ENCODE measurements around the gene RBM47.

The RBM47 gene

DNA sequence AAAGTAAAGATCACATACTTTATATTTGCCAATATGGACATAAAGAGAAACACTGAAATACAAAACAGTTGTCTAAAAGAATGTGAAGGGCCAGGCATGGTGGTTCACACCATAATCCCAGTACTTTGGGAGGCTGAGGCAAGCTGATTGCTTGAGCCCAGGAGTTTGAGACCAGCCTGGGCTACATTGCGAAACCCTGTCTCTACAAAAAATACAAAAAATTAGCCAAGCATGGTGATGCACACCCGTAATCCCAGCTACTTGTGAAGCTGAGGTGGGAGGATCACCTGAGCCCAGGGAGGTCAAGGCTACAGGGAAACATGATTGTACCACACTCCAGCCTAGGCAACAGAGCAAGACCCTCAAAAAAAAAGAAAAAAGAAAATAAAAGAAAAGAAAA is 11.8 kb downstream of the RBM47 start:
- no peaks in the 10 kb centered on the region for H3F3A ChIP-seq (ENCODE audit: insufficient read depth)
- H3K27me3 ChIP-seq (ENCODE audit: low read length) = no peaks in the 10 kb centered on the region
- no peak overlapping the region for H3K27ac ChIP-seq (ENCODE audit: low read depth, low read length)
- no peak overlapping the region for H3K4me3 ChIP-seq (ENCODE audit: insufficient read depth, low read length, poor library complexity, severe bottlenecking)
- H3K4me2 ChIP-seq (ENCODE audit: low read depth, low read length, poor library complexity, severe bottlenecking) = no peak overlapping the region
- no peaks in the 10 kb centered on the region for H3K9me2 ChIP-seq (replicated peaks; ENCODE audit: insufficient read depth, low read length)
- no peak overlapping the region for H3K9ac ChIP-seq (ENCODE audit: low read length)
- TF ChIP-seq EZH2phosphoT487 (conservative IDR thresholded peaks at IDR 0.05; ENCODE audit: low read length) = no peak
- no peak for TF ChIP-seq CTCF (IDR thresholded peaks at IDR 0.05; ENCODE audit: insufficient read depth, low read length, poor library complexity, severe bottlenecking)
- H3K79me2 ChIP-seq (ENCODE audit: insufficient read depth, low read length) = no peaks in the 10 kb centered on the region
- H3K36me3 ChIP-seq (ENCODE audit: low read length) = no peaks in the 10 kb centered on the region
- H2AFZ ChIP-seq (ENCODE audit: low read depth, low read length, severe bottlenecking) = no peak overlapping the region
- H4K20me1 ChIP-seq (ENCODE audit: low read depth, low read length) = no peaks in the 10 kb centered on the region
- no peaks in the 10 kb centered on the region for H3K9me3 ChIP-seq (ENCODE audit: insufficient read depth, low read length)

DNA sequence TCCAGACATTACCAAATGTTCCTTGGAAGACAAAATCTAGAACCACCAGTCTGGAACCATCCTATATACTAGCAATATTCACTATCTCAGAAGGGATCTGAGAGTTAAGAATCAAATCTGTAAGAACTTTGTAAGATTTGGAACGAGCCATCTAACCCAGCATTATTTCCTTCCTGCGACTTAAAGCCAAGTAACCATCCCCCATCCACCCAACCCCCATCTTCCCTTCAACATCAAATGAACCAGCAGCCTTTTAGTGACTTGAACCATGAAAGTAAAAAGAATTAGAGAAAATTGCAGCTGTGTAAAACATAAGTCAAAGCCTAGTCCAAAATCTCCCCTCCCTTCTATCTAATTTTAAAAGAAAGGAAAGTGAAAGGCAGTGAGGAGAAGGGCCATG is 15.6 kb downstream of the RBM47 start:
- H3K9me2 ChIP-seq (replicated peaks; ENCODE audit: insufficient read depth, low read length) = no peaks in the 10 kb centered on the region
- no peaks in the 10 kb centered on the region for H3K79me2 ChIP-seq (ENCODE audit: insufficient read depth, low read length)
- no peaks in the 10 kb centered on the region for H3K27me3 ChIP-seq (ENCODE audit: low read length)
- H3F3A ChIP-seq (ENCODE audit: insufficient read depth) = no peaks in the 10 kb centered on the region
- no peaks in the 10 kb centered on the region for H4K20me1 ChIP-seq (ENCODE audit: low read depth, low read length)
- H3K27ac ChIP-seq (ENCODE audit: low read depth, low read length) = no peak overlapping the region
- H3K4me2 ChIP-seq (ENCODE audit: low read depth, low read length, poor library complexity, severe bottlenecking) = no peak overlapping the region
- no peak overlapping the region for H3K9ac ChIP-seq (ENCODE audit: low read length)
- TF ChIP-seq CTCF (IDR thresholded peaks at IDR 0.05; ENCODE audit: insufficient read depth, low read length, poor library complexity, severe bottlenecking) (no peak), EZH2phosphoT487 (conservative IDR thresholded peaks at IDR 0.05; ENCODE audit: low read length) (no peak)
- H3K9me3 ChIP-seq (ENCODE audit: insufficient read depth, low read length) = no peaks in the 10 kb centered on the region
- H2AFZ ChIP-seq (ENCODE audit: low read depth, low read length, severe bottlenecking) = no peak overlapping the region
- H3K4me3 ChIP-seq (ENCODE audit: insufficient read depth, low read length, poor library complexity, severe bottlenecking) = no peak overlapping the region
- H3K36me3 ChIP-seq (ENCODE audit: low read length) = no peaks in the 10 kb centered on the region

DNA sequence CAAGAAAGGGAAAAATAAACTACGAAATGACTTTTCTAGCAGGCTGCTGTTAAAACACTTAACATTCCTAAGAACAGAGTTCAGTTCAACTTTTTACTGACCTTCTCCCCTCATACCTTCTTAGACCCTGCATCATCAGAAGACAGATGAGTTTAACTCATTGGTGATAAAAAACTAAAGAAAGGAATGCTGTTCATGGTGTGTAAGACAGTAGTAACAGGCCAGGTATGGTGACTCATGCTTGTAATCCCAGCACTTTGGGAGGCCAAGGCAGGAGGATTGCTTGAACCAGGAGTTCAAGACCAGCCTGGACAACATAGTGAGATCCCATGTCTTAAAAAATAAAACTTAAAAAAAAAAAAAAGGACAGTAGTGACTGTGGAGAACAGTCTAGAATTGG is 16.2 kb downstream of the RBM47 start:
- no peaks in the 10 kb centered on the region for H3K79me2 ChIP-seq (ENCODE audit: insufficient read depth, low read length)
- TF ChIP-seq EZH2phosphoT487 (conservative IDR thresholded peaks at IDR 0.05; ENCODE audit: low read length) (no peak), CTCF (IDR thresholded peaks at IDR 0.05; ENCODE audit: insufficient read depth, low read length, poor library complexity, severe bottlenecking) (no peak)

GRCh38 chr4:40612831-40613230 is 16.8 kb downstream of the RBM47 start:
- TF ChIP-seq EZH2phosphoT487 (conservative IDR thresholded peaks at IDR 0.05; ENCODE audit: low read length) (no peak), CTCF (IDR thresholded peaks at IDR 0.05; ENCODE audit: insufficient read depth, low read length, poor library complexity, severe bottlenecking) (no peak)
- no peak overlapping the region for H3K27ac ChIP-seq (ENCODE audit: low read depth, low read length)

More for the DNA sequence above, 16.2 kb downstream of the RBM47 start:
- Histone ChIP-seq H3K9me2 (replicated peaks; ENCODE audit: insufficient read depth, low read length) (no peaks in the 10 kb centered on the region), H3K27ac (ENCODE audit: low read depth, low read length) (no peak overlapping the region), H3K27me3 (ENCODE audit: low read length) (no peaks in the 10 kb centered on the region), H3K9ac (ENCODE audit: low read length) (no peak overlapping the region), H3K4me2 (ENCODE audit: low read depth, low read length, poor library complexity, severe bottlenecking) (no peak overlapping the region), H3K36me3 (ENCODE audit: low read length) (no peaks in the 10 kb centered on the region), H2AFZ (ENCODE audit: low read depth, low read length, severe bottlenecking) (no peak overlapping the region), H3K4me3 (ENCODE audit: insufficient read depth, low read length, poor library complexity, severe bottlenecking) (no peak overlapping the region), H4K20me1 (ENCODE audit: low read depth, low read length) (no peaks in the 10 kb centered on the region), H3F3A (ENCODE audit: insufficient read depth) (no peaks in the 10 kb centered on the region), H3K9me3 (ENCODE audit: insufficient read depth, low read length) (no peaks in the 10 kb centered on the region)

More at GRCh38 chr4:40612831-40613230, 16.8 kb downstream of the RBM47 start:
- Histone ChIP-seq H4K20me1 (ENCODE audit: low read depth, low read length) (no peaks in the 10 kb centered on the region), H3K9me2 (replicated peaks; ENCODE audit: insufficient read depth, low read length) (no peaks in the 10 kb centered on the region), H3K9ac (ENCODE audit: low read length) (no peak overlapping the region), H3K4me3 (ENCODE audit: insufficient read depth, low read length, poor library complexity, severe bottlenecking) (no peak overlapping the region), H3F3A (ENCODE audit: insufficient read depth) (no peaks in the 10 kb centered on the region), H3K36me3 (ENCODE audit: low read length) (no peaks in the 10 kb centered on the region), H3K79me2 (ENCODE audit: insufficient read depth, low read length) (no peaks in the 10 kb centered on the region), H2AFZ (ENCODE audit: low read depth, low read length, severe bottlenecking) (no peak overlapping the region), H3K9me3 (ENCODE audit: insufficient read depth, low read length) (no peaks in the 10 kb centered on the region), H3K4me2 (ENCODE audit: low read depth, low read length, poor library complexity, severe bottlenecking) (no peak overlapping the region), H3K27me3 (ENCODE audit: low read length) (no peaks in the 10 kb centered on the region)
